ENCODE measurements around the gene ERMARD. TPM values are rescaled to one million over a fixed set of nuclear protein-coding genes. Genes with fewer than 3 reads are reported as not detected.
"Not testable (repeated sequence)": the region's sequence is repeated elsewhere in the genome, so short reads cannot be mapped to it uniquely, and the experiment has no call there.

The ERMARD gene
- polyA plus RNA-seq, 1 experiment: 31.8 TPM

DNA sequence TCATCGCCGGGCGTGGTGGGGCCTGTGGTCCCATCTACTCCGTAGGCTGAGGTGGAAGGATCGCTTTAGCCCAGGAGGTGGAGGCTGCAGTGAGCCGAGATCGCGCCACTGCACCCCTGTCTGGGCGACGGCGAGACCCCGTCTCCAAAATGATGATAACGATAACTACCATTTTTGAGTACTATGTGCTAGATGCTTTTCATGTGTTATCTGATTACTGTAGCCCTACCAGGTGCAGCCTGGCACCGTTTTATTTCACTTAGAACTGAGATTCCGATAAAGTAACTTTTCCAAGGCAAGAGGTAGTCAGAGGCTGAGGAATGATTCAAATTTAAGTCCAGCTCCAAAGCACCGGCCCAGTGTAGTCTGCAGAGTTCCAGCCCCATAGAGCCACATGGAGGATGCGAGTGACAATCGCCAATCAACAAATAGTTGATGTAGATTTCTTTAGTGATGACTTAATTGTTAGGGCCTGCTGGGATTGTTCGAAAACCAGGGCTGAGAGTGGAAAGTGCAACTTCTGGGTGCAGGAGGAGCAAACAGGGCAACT, 727 bp downstream of the ERMARD start:
- DNase-seq (ENCODE audit: low read depth): no peak
- POLR2A ChIA-PET: no interaction called here
- Histone ChIP-seq H3K36me3 (ENCODE audit: control insufficient read depth, insufficient read depth, low read length) (no peaks in the 10 kb centered on the region; the same call in 1 of the 2 replicates), H3K27me3 (ENCODE audit: control insufficient read depth, insufficient read depth, low read length) (no peaks in the 10 kb centered on the region), H3K4me3 (ENCODE audit: low read depth, low read length) (peak overlapping the region; percentile 87)
- TF ChIP-seq, protein P1, sequence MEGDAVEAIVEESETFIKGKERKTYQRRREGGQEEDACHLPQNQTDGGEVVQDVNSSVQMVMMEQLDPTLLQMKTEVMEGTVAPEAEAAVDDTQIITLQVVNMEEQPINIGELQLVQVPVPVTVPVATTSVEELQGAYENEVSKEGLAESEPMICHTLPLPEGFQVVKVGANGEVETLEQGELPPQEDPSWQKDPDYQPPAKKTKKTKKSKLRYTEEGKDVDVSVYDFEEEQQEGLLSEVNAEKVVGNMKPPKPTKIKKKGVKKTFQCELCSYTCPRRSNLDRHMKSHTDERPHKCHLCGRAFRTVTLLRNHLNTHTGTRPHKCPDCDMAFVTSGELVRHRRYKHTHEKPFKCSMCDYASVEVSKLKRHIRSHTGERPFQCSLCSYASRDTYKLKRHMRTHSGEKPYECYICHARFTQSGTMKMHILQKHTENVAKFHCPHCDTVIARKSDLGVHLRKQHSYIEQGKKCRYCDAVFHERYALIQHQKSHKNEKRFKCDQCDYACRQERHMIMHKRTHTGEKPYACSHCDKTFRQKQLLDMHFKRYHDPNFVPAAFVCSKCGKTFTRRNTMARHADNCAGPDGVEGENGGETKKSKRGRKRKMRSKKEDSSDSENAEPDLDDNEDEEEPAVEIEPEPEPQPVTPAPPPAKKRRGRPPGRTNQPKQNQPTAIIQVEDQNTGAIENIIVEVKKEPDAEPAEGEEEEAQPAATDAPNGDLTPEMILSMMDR (IDR thresholded peaks at IDR 0.05; ENCODE audit: insufficient read depth, low read depth, low read length): no peak
- CTCF ChIA-PET: interaction anchor here (1.0 to 1.1 kb wide), 2 partner anchors 48 to 80 kb away, joined by 3 read pairs; no protein-coding TSS in a partner anchor

DNA sequence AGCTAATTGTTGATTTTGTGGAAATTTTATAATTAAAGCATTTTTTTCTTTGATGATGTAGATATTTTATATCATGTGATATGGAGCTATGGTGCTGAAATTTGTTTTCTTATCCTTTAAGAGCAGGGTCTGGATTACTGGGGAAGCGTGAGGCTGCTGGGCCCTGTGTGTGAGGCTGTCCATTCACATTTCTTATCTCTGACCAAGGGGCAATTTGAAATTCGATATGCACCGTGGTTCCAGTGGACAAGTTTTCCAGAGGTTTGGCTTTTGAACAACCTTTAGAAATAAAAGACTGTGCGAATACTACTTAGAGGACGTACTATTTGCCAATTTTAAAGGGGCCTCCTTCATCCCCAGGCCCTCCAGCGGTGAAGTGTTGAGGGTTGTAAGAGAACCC, 3.7 kb downstream of the ERMARD start:
- POLR2A ChIA-PET: no interaction called here
- TF ChIP-seq, protein P1 (IDR thresholded peaks at IDR 0.05; ENCODE audit: insufficient read depth, low read depth, low read length): no peak
- CTCF ChIA-PET: interaction anchor here (1.6 to 1.9 kb wide), 3 partner anchors 14 to 55 kb away, joined by 3 to 5 read pairs (median 4); no protein-coding TSS in a partner anchor
- DNase-seq (ENCODE audit: low read depth): no peak
- Histone ChIP-seq H3K36me3 (ENCODE audit: control insufficient read depth, insufficient read depth, low read length) (peaks cover 1% of the 10 kb centered on the region; the same call in 1 of the 2 replicates), H3K4me3 (ENCODE audit: low read depth, low read length) (no peak overlapping the region), H3K27me3 (ENCODE audit: control insufficient read depth, insufficient read depth, low read length) (no peaks in the 10 kb centered on the region)

DNA sequence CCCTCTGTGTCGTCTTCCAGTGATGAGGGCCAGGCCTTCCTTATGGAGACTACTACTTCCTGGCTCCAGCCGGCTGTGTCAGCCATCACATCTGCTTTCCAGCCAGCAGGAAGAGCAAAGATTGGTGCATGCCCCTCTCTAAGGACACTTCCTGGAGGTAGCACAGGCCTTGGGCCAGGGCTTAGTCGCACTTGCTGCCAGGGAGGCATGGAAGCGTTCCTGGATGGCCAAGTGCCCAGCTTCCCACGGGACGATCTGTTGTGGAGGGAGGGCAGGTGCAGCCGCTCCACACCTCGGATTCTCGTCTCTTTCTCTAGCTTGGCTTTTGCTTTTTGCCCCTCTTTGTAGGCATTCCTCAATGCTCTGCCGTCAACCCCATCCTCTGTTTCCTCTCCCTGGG, 11.9 kb downstream of the ERMARD start:
- H3K36me3 ChIP-seq (ENCODE audit: control insufficient read depth, insufficient read depth, low read length): peaks cover 5% of the 10 kb centered on the region
- CTCF ChIA-PET: no interaction called here
- POLR2A ChIA-PET: no interaction called here

DNA sequence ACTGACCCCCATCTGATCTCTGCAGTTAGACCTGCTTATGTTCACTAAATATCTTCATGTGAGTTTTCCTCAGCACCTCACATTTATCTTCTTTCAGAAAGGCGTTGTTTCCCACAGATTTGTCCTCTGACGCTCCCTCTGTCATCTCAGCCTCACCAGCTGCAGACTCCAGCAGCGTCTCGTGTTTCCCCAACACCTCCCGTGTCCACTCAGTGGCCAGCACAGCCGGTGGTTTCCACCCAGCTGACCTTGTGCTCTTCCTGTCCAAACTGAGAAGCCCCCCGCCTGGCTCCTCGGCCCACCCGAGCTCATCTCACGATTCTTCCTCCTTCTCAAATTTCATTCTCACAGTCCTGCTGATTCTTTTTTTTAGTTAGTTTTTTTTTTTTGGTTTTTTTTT, 12.5 kb downstream of the ERMARD start:
- DNase-seq (ENCODE audit: low read depth): no peak
- no peaks in the 10 kb centered on the region for H3K27me3 ChIP-seq (ENCODE audit: control insufficient read depth, insufficient read depth, low read length)
- ChIA-PET CTCF (no interaction called here), POLR2A (no interaction called here)
- no peak overlapping the region for H3K4me3 ChIP-seq (ENCODE audit: low read depth, low read length)
- H3K36me3 ChIP-seq (ENCODE audit: control insufficient read depth, insufficient read depth, low read length): peaks cover 5% of the 10 kb centered on the region
- TF ChIP-seq, protein P1 (IDR thresholded peaks at IDR 0.05; ENCODE audit: insufficient read depth, low read depth, low read length): no peak

More for the DNA sequence above, 11.9 kb downstream of the ERMARD start:
- TF ChIP-seq, protein P1 (IDR thresholded peaks at IDR 0.05; ENCODE audit: insufficient read depth, low read depth, low read length): no peak
- no peak overlapping the region for H3K4me3 ChIP-seq (ENCODE audit: low read depth, low read length)
- DNase-seq (ENCODE audit: low read depth): no peak
- H3K27me3 ChIP-seq (ENCODE audit: control insufficient read depth, insufficient read depth, low read length): no peaks in the 10 kb centered on the region

DNA sequence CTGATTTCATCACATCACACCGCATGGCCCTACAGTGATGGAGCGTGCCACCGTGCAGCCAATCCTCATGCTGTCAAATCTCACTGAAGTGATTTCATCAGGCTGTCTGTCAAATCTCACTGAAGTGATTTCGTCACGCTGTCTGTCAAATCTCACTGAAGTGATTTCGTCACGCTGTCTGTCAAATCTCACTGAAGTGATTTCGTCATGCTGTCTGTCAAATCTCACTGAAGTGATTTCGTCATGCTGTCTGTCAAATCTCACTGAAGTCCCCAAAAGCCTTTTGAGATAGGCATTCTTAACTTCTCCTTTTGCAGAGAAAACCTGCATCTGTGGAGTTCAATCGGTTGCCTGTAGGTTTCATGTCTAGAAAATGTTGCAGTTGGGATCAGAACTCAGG, 14.4 kb downstream of the ERMARD start:
- H3K27me3 ChIP-seq (ENCODE audit: control insufficient read depth, insufficient read depth, low read length); POLR2A ChIA-PET; H3K4me3 ChIP-seq (ENCODE audit: low read depth, low read length); H3K36me3 ChIP-seq (ENCODE audit: control insufficient read depth, insufficient read depth, low read length); DNase-seq (ENCODE audit: low read depth): not testable (repeated sequence)
- CTCF ChIA-PET: interaction anchor here (1.4 kb wide), 1 partner anchor 11 kb away, joined by 3 read pairs; no protein-coding TSS in a partner anchor

DNA sequence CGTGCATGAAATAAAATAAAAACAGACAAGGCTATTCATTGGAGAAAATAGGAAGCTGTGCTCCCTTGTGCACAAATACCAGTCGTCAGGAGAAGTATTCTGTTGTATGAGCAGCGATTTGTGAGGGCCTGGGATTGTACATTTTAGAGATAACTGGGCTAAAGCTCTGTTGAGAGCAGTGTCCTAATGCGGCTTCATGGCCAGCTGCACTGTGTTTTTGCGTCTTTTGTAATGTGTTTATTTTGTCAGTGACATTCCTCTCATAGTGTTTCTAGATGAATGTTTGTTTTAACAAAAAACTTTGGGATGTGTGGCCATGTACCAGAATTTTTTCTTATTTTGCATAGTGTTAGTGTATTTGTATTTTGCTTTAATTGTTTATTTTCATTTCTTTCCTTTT, 14.8 kb downstream of the ERMARD start:
- ChIA-PET POLR2A (no interaction called here), CTCF (interaction anchor here (1.1 to 1.4 kb wide), 2 partner anchors 11 to 24 kb away, joined by 3 to 6 read pairs; no protein-coding TSS in a partner anchor)
- no peak for DNase-seq (ENCODE audit: low read depth)

More for the DNA sequence above, 14.8 kb downstream of the ERMARD start:
- peaks cover 5% of the 10 kb centered on the region for H3K36me3 ChIP-seq (ENCODE audit: control insufficient read depth, insufficient read depth, low read length)
- TF ChIP-seq, protein P1 (IDR thresholded peaks at IDR 0.05; ENCODE audit: insufficient read depth, low read depth, low read length): no peak
- no peaks in the 10 kb centered on the region for H3K27me3 ChIP-seq (ENCODE audit: control insufficient read depth, insufficient read depth, low read length)
- H3K4me3 ChIP-seq (ENCODE audit: low read depth, low read length): no peak overlapping the region
